IgD-negative memory B cell (primary cell): Measurements from ENCODE around the gene TRPM1. TPM values are rescaled to one million over a fixed set of nuclear protein-coding genes. Genes with fewer than 3 reads are reported as not detected.

ENCODE experiments used
- H3K27ac Mint-ChIP-seq, 3 donors: one replicate each; pipeline ENCODE4 v1.8.0; 2020 to 2022; ENCODE audit warnings: mild to moderate bottlenecking in 3 of 3, mixed read lengths in 3 of 3, moderate library complexity in 1 of 3
- H3K27me3 Mint-ChIP-seq: one replicate; pipeline ENCODE4 v1.8.0; 2021; ENCODE audit warnings: mixed read lengths
- H3K36me3 Mint-ChIP-seq: one replicate; pipeline ENCODE4 v1.8.0; 2020; ENCODE audit warnings: mild to moderate bottlenecking, mixed read lengths
- H3K4me1 Mint-ChIP-seq, 3 donors: one replicate each; pipeline ENCODE4 v1.8.0; 2020 to 2022; ENCODE audit warnings: mixed read lengths in 3 of 3, mild to moderate bottlenecking in 1 of 3
- H3K4me3 Mint-ChIP-seq, 4 donors: one replicate each; pipeline ENCODE4 v1.8.0; 2020 to 2022; ENCODE audit warnings: mild to moderate bottlenecking in 4 of 4, mixed read lengths in 4 of 4, moderate library complexity in 3 of 4
- H3K9me3 Mint-ChIP-seq, 3 donors: one replicate each; pipeline ENCODE4 v1.8.0; 2020 to 2021; ENCODE audit warnings: mixed read lengths in 3 of 3, mild to moderate bottlenecking in 1 of 3
- polyA plus RNA-seq: library from polyadenylated mRNA; unstranded; fragments of 300-500 nt; fragmentation: Illumina TruSeq; gene quantifications from one replicate; pipeline ENCODE4 v1.2.3, GENCODE V29; 2021

TRPM1 gene
- polyA plus RNA-seq, 1 donor from 2014 or later, result not detected

DNA sequence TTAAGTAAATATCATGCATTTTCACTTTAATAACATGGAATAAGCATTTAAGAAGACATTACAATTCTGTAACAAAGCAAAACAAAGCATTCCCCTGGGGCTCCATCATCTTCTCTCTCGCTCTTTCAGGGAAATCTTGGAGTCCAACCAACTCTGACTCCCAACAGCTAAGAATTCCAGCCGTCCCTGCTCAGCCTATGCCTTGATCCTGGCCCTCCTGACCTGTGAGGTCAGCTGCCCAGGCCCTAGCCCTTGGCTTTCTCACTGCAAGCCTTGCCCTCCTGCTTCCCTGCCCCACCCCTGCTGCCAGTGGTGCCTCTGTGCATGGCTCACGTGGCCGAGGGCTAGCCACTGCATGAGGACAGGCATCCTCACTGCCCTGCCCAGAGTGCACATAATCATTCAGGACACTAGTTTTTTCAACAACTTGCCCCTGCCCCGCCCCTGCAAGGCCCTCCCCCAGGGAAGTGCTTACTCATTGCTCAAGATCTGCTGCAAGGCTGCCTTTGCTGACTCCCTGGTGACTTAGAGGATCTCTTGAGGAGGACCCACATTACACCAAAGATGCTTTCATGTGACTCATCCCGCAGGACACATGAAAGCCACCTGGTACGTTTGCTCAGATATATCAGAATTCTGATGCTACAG is 147.7 kb downstream of the TRPM1 start:
- Mint-ChIP-seq H3K4me3 (peak overlapping the region in 1 of 4 donors; percentile 49), H3K9me3 (peaks cover 0 to 2% (median 0%) of the 10 kb centered on the region in 3 donors), H3K27ac (peak overlapping the region in 1 of 3 donors; percentile 23), H3K4me1 (peaks cover 0 to 2% (median 0%) of the 10 kb centered on the region in 3 donors), H3K27me3 (no peaks in the 10 kb centered on the region), H3K36me3 (peaks cover 22% of the 10 kb centered on the region)

DNA sequence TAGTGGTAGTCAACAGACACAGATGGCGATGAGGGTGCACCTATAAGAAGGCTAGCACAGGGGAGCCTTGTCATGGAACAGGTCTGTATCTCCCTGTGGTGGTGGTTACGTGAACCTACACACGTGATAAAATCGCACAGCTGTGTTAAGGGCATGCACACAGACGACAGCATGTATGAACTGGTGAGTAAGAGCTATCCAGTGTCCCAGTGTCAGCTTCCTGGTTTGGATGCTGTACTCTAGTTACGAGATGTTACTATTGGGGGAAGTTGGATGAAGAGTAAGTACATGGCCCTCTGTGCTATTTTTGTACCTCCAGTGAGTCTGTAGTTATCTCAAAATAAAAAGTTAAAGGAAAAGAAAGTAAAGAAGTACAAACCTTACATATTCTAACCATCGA is 148.3 kb downstream of the TRPM1 start:
- peaks cover 22% of the 10 kb centered on the region for H3K36me3 Mint-ChIP-seq

More for the DNA sequence above, 148.3 kb downstream of the TRPM1 start:
- Mint-ChIP-seq H3K27me3 (no peaks in the 10 kb centered on the region), H3K4me3 (no peak overlapping the region), H3K27ac (no peak overlapping the region), H3K4me1 (peaks cover 0 to 2% (median 0%) of the 10 kb centered on the region in 3 donors), H3K9me3 (peaks cover 0 to 2% (median 0%) of the 10 kb centered on the region in 3 donors)

Other genes with a start within 250 kb of the TRPM1 start
- 9.1 TPM for gene FAN1, start 197.8 kb downstream of the TRPM1 start, polyA plus RNA-seq
- gene MTMR10, start 110.1 kb downstream of the TRPM1 start, polyA plus RNA-seq, result 15.5 TPM
- gene KLF13, start 225.1 kb upstream of the TRPM1 start, polyA plus RNA-seq, result 81.4 TPM